ENCODE results near the gene TNFRSF8.

The TNFRSF8 gene

GRCh38 chr1:12159816-12160215, 96.7 kb downstream of the TNFRSF8 start:
- no peak for DNase-seq (ENCODE audit: low spot score)

- no peak for DNase-seq (ENCODE audit: low spot score)
Observed at GRCh38 chr1:12161324-12161661, 98.2 kb downstream of the TNFRSF8 start.

GRCh38 chr1:12161662-12162458, 98.8 kb downstream of the TNFRSF8 start:
- DNase-seq (ENCODE audit: low spot score) = no peak

- no peak for DNase-seq (ENCODE audit: low spot score)
Observed at GRCh38 chr1:12162459-12163137, 99.5 kb downstream of the TNFRSF8 start.

- DNase-seq (ENCODE audit: low spot score) = no peak
Observed at GRCh38 chr1:12163210-12163609, 100.1 kb downstream of the TNFRSF8 start.

- no peak for DNase-seq (ENCODE audit: low spot score)
Observed at GRCh38 chr1:12164210-12164609, 101.1 kb downstream of the TNFRSF8 start.

- no peak for DNase-seq (ENCODE audit: low spot score)
Observed at GRCh38 chr1:12165342-12165741, 102.2 kb downstream of the TNFRSF8 start.

GRCh38 chr1:12166834-12167492, 103.9 kb downstream of the TNFRSF8 start, which contains the start of gene TNFRSF1B:
TNFRSF1B (plus strand) TSS chr1:12166991; CDS start chr1:12167092, 101 bp downstream.
- DNase-seq (ENCODE audit: low spot score) = no peak

- DNase-seq (ENCODE audit: low spot score) = no peak
Observed at GRCh38 chr1:12167493-12168429, 104.7 kb downstream of the TNFRSF8 start.

- no peak for DNase-seq (ENCODE audit: low spot score)
Observed at GRCh38 chr1:12168451-12169160, 105.5 kb downstream of the TNFRSF8 start.

- no peak for DNase-seq (ENCODE audit: low spot score)
Observed at GRCh38 chr1:12169442-12170135, 106.5 kb downstream of the TNFRSF8 start.

- DNase-seq (ENCODE audit: low spot score) = no peak
Observed at GRCh38 chr1:12170263-12170671, 107.2 kb downstream of the TNFRSF8 start.

- no peak for DNase-seq (ENCODE audit: low spot score)
Observed at GRCh38 chr1:12171206-12172041, 108.3 kb downstream of the TNFRSF8 start.

GRCh38 chr1:12172042-12172851, 109.1 kb downstream of the TNFRSF8 start:
- no peak for DNase-seq (ENCODE audit: low spot score)

GRCh38 chr1:12173041-12173509, 110.0 kb downstream of the TNFRSF8 start:
- no peak for DNase-seq (ENCODE audit: low spot score)

GRCh38 chr1:12173631-12174121, 110.6 kb downstream of the TNFRSF8 start:
- no peak for DNase-seq (ENCODE audit: low spot score)

GRCh38 chr1:12174924-12175810, 112.1 kb downstream of the TNFRSF8 start:
- DNase-seq (ENCODE audit: low spot score) = no peak

Data from cerebellar cortex (tissue), 1 donor.